Common myeloid progenitor, CD34-positive (primary cell): ENCODE results near the gene EFNB2.

Experiments
- CTCF ChIA-PET: fragments of 350-600 bp; sonication (Branson Sonifier 250); formaldehyde crosslinking; loops from one replicate; lab custom pipeline; 2021; ENCODE audit warnings: antibody characterized with exemption; lab: Charles Lee
- POLR2A ChIA-PET: fragments of 350-600 bp; sonication (Branson Sonifier 250); formaldehyde crosslinking; loops from one replicate; lab custom pipeline; 2021; ENCODE audit warnings: antibody characterized with exemption; lab: Charles Lee
- DNase-seq, 3 donors: peaks; one replicate each; pipeline versions ENCODE4 v3.0.0 to v3.0.0-alpha.2; 2013
- H3K27ac ChIP-seq, 2 experiments: 1 replicate in 1 of 2; 2 replicates in 1 of 2; pipeline ENCODE4 v1.7.0; 2013; ENCODE audit warnings: inconsistent platforms in 2 of 2, low read length in 2 of 2, mild to moderate bottlenecking in 2 of 2, low read depth in 1 of 2, moderate library complexity in 1 of 2; ENCODE audit not compliant: severe bottlenecking in 2 of 2, insufficient read depth in 1 of 2, poor library complexity in 1 of 2
- H3K27me3 ChIP-seq, 5 experiments: replicated peaks in 2 of 5; 1 replicate in 3 of 5; 2 replicates in 2 of 5; pipeline versions ENCODE4 v1.6.1 to v1.7.0; 2013; ENCODE audit warnings: low read length in 4 of 5, mild to moderate bottlenecking in 2 of 5, moderate library complexity in 2 of 5, inconsistent platforms in 1 of 5; ENCODE audit not compliant: insufficient read depth in 5 of 5, control insufficient read depth in 4 of 5
- H3K36me3 ChIP-seq, 4 experiments: 1 replicate in 2 of 4; 2 replicates in 2 of 4; pipeline versions ENCODE4 v1.6.1 to v1.7.0; 2013; ENCODE audit warnings: low read length in 3 of 4, control low read depth in 1 of 4, mild to moderate bottlenecking in 1 of 4; ENCODE audit not compliant: control insufficient read depth in 4 of 4, insufficient read depth in 4 of 4
- H3K4me1 ChIP-seq, 4 experiments: 1 replicate in 3 of 4; 2 replicates in 1 of 4; pipeline versions ENCODE4 v1.6.1 to v1.7.1; 2013; ENCODE audit warnings: low read length in 3 of 4, mild to moderate bottlenecking in 3 of 4, control low read depth in 1 of 4, inconsistent platforms in 1 of 4, moderate library complexity in 1 of 4; ENCODE audit not compliant: control insufficient read depth in 4 of 4, insufficient read depth in 4 of 4; ENCODE audit errors: control extremely low read depth in 1 of 4
- H3K4me3 ChIP-seq, 7 experiments: 1 replicate in 4 of 7; 2 replicates in 3 of 7; pipeline versions ENCODE4 v1.5.1 to v1.7.0; 2013; ENCODE audit warnings: mild to moderate bottlenecking in 7 of 7, low read length in 6 of 7, moderate library complexity in 6 of 7, inconsistent platforms in 2 of 7, low read depth in 2 of 7, control low read depth in 1 of 7; ENCODE audit not compliant: insufficient read depth in 4 of 7, control insufficient read depth in 1 of 7; ENCODE audit errors: extremely low read depth in 1 of 7
- H3K9me3 ChIP-seq, 5 experiments: 1 replicate in 4 of 5; 2 replicates in 1 of 5; pipeline versions ENCODE4 v1.6.1 to v1.7.1; 2013; ENCODE audit warnings: low read length in 4 of 5, mild to moderate bottlenecking in 2 of 5, inconsistent platforms in 1 of 5, low read depth in 1 of 5, moderate library complexity in 1 of 5; ENCODE audit not compliant: control insufficient read depth in 4 of 5, insufficient read depth in 2 of 5; ENCODE audit errors: control extremely low read depth in 1 of 5
- WGBS: methylation state at CpG from one replicate; pipeline ENCODE4 v1.1.5; 2013; ENCODE audit not compliant: insufficient coverage; 5-methylcytosine and 5-hydroxymethylcytosine counted together

EFNB2 gene

GRCh38 chr13:106503272-106503671 lies 32.2 kb downstream of the EFNB2 start:
- DNase-seq = no peak
- Histone ChIP-seq H3K9me3 (no peaks in the 10 kb centered on the region), H3K27me3 (no peaks in the 10 kb centered on the region), H3K36me3 (no peaks in the 10 kb centered on the region), H3K4me1 (peaks cover 15 to 32% (median 27%) of the 10 kb centered on the region in 4 experiments), H3K4me3 (no peak overlapping the region), H3K27ac (no peak overlapping the region)
- WGBS = 100% methylated on average over 1 of the region's 5 CpGs
- CTCF ChIA-PET = interaction anchor here (0.8 to 1.5 kb wide), 6 partner anchors 13 to 109 kb away, joined by 3 to 5 read pairs (median 3); no protein-coding TSS in a partner anchor
- POLR2A ChIA-PET = interaction anchor here (0.7 kb wide), 1 partner anchor 859 kb away, joined by 3 read pairs; no protein-coding TSS in a partner anchor

- ChIA-PET POLR2A (no interaction called here), CTCF (interaction anchor here (1.2 kb wide), 1 partner anchor 25 kb away, joined by 5 read pairs; no protein-coding TSS in a partner anchor)
- DNase-seq = no peak
- no peak overlapping the region for H3K4me3 ChIP-seq
- no peaks in the 10 kb centered on the region for H3K36me3 ChIP-seq
- H3K27me3 ChIP-seq = no peaks in the 10 kb centered on the region
- H3K27ac ChIP-seq = no peak overlapping the region
- H3K9me3 ChIP-seq = no peaks in the 10 kb centered on the region
- WGBS = 89% methylated on average over 5 of the region's 6 CpGs
- H3K4me1 ChIP-seq = peaks cover 16 to 50% (median 42%) of the 10 kb centered on the region in 4 experiments
These were observed 35.0 kb downstream of the EFNB2 start for GRCh38 chr13:106500445-106500844.

GRCh38 chr13:106499896-106500295 lies 35.6 kb downstream of the EFNB2 start:
- H3K4me3 ChIP-seq = no peak overlapping the region
- H3K9me3 ChIP-seq = no peaks in the 10 kb centered on the region
- no peak overlapping the region for H3K27ac ChIP-seq
- no peaks in the 10 kb centered on the region for H3K36me3 ChIP-seq
- CTCF ChIA-PET = interaction anchor here (1.2 to 1.4 kb wide), 2 partner anchors 19 to 25 kb away, joined by 5 read pairs; no protein-coding TSS in a partner anchor
- H3K4me1 ChIP-seq = peaks cover 16 to 56% (median 44%) of the 10 kb centered on the region in 4 experiments
- POLR2A ChIA-PET = no interaction called here
- peak; percentile 40 to 73 (median 61) for DNase-seq
- no peaks in the 10 kb centered on the region for H3K27me3 ChIP-seq
- WGBS = 42% methylated on average over 1 of the region's 4 CpGs

GRCh38 chr13:106499113-106499512 lies 36.3 kb downstream of the EFNB2 start:
- POLR2A ChIA-PET = no interaction called here
- DNase-seq = peak in 2 of 3 donors; percentile 18 to 36
- no CpG with 5 or more reads among the region's 2 CpGs for WGBS
- no peak overlapping the region for H3K27ac ChIP-seq
- H3K36me3 ChIP-seq = no peaks in the 10 kb centered on the region
- no peaks in the 10 kb centered on the region for H3K9me3 ChIP-seq
- H3K4me3 ChIP-seq = no peak overlapping the region
- no peaks in the 10 kb centered on the region for H3K27me3 ChIP-seq
- H3K4me1 ChIP-seq = peaks cover 20 to 63% (median 47%) of the 10 kb centered on the region in 4 experiments
- CTCF ChIA-PET = interaction anchor here (1.1 to 2.5 kb wide), 3 partner anchors 9 to 20 kb away, joined by 3 to 11 read pairs (median 5); no protein-coding TSS in a partner anchor

GRCh38 chr13:106498571-106498970 lies 36.9 kb downstream of the EFNB2 start:
- Histone ChIP-seq H3K4me3 (peak overlapping the region in 1 of 7 experiments; percentile 14), H3K27ac (peak overlapping the region in 1 of 2 experiments; percentile 46), H3K9me3 (no peaks in the 10 kb centered on the region), H3K36me3 (no peaks in the 10 kb centered on the region), H3K4me1 (peaks cover 25 to 69% (median 52%) of the 10 kb centered on the region in 4 experiments), H3K27me3 (no peaks in the 10 kb centered on the region)
- peak in 1 of 3 donors; percentile 44 for DNase-seq
- CTCF ChIA-PET = interaction anchor here (1.0 to 2.5 kb wide), 4 partner anchors 9 to 21 kb away, joined by 3 to 11 read pairs (median 4); no protein-coding TSS in a partner anchor
- POLR2A ChIA-PET = no interaction called here
- no CpG with 5 or more reads among the region's 1 CpG for WGBS

- Histone ChIP-seq H3K9me3 (no peaks in the 10 kb centered on the region), H3K27ac (peak overlapping the region in 1 of 2 experiments; percentile 46), H3K27me3 (no peaks in the 10 kb centered on the region), H3K36me3 (no peaks in the 10 kb centered on the region), H3K4me1 (peaks cover 25 to 73% (median 56%) of the 10 kb centered on the region in 4 experiments), H3K4me3 (peak overlapping the region in 2 of 7 experiments; percentile 5 to 19)
- CTCF ChIA-PET = interaction anchor here (0.5 to 2.5 kb wide), 4 partner anchors 10 to 18 kb away, joined by 3 to 11 read pairs (median 4); no protein-coding TSS in a partner anchor
- POLR2A ChIA-PET = no interaction called here
- WGBS = 0% methylated on average over 1 of the region's 3 CpGs
- DNase-seq = peak in 2 of 3 donors; percentile 57 to 67
These were observed 37.3 kb downstream of the EFNB2 start for GRCh38 chr13:106498158-106498557.

GRCh38 chr13:106497079-106497478 lies 38.4 kb downstream of the EFNB2 start:
- Histone ChIP-seq H3K27ac (no peak overlapping the region), H3K36me3 (no peaks in the 10 kb centered on the region), H3K9me3 (no peaks in the 10 kb centered on the region), H3K4me3 (no peak overlapping the region), H3K27me3 (no peaks in the 10 kb centered on the region), H3K4me1 (peaks cover 25 to 84% (median 66%) of the 10 kb centered on the region in 4 experiments)
- WGBS = no CpG with 5 or more reads among the region's 1 CpG
- DNase-seq = no peak
- POLR2A ChIA-PET = no interaction called here
- CTCF ChIA-PET = interaction anchor here (1.6 to 2.5 kb wide), 2 partner anchors 11 to 16 kb away, joined by 5 to 11 read pairs; no protein-coding TSS in a partner anchor
